ENCODE results near the gene BLM.

GRCh38 chr15:90730290-90730689 lies 13.1 kb downstream of the BLM start:
- TF ChIP-seq EZH2 (IDR thresholded peaks at IDR 0.05; ENCODE audit: insufficient read depth, poor library complexity, severe bottlenecking) (no peak), EZH2phosphoT487 (IDR thresholded peaks at IDR 0.05; ENCODE audit: insufficient read depth, low read depth) (no peak)

Data from GM23248 (cell line).